Stimulated activated CD8-positive, alpha-beta memory T cell treated with anti-CD3 and anti-CD28 coated beads, Interleukin-15, amount 100 ng/mL, for 4 hours (primary cell): ENCODE results near the gene RBM4B.
"Not testable (repeated sequence)": the region's sequence is repeated elsewhere in the genome, so short reads cannot be mapped to it uniquely, and the experiment has no call there.

Experiments
- DNase-seq, 2 donors: peaks; one replicate each; pipeline ENCODE4 v3.0.0-alpha.2; 2020; ENCODE audit warnings: low read depth in 2 of 2

Gene RBM4B

GRCh38 chr11:66677599-66678375 lies at the start of gene RBM4B:
Gene RBM4B (minus strand): TSS chr11:66677887. CDS start chr11:66677079, 808 bp downstream.
- DNase-seq: peak; percentile 86 to 87

- DNase-seq: no peak
These were observed 48.0 kb upstream of the RBM4B start for GRCh38 chr11:66725647-66726046.

GRCh38 chr11:66725114-66725513 lies 47.4 kb upstream of the RBM4B start:
- DNase-seq: no peak

GRCh38 chr11:66724167-66724566 lies 46.5 kb upstream of the RBM4B start:
- DNase-seq: not testable (repeated sequence)

- DNase-seq: no peak
These were observed 46.0 kb upstream of the RBM4B start for GRCh38 chr11:66723693-66724092.

- DNase-seq: no peak
These were observed 45.3 kb upstream of the RBM4B start for GRCh38 chr11:66722745-66723651.

GRCh38 chr11:66721939-66722338 lies 44.3 kb upstream of the RBM4B start:
- DNase-seq: no peak

GRCh38 chr11:66720899-66721470 lies 43.3 kb upstream of the RBM4B start:
- no peak for DNase-seq

- no peak for DNase-seq
These were observed 42.7 kb upstream of the RBM4B start for GRCh38 chr11:66720223-66720898.

- DNase-seq: no peak
These were observed 41.6 kb upstream of the RBM4B start for GRCh38 chr11:66719111-66719872.

GRCh38 chr11:66718320-66718971 lies 40.8 kb upstream of the RBM4B start:
- no peak for DNase-seq

- DNase-seq: no peak
These were observed 40.2 kb upstream of the RBM4B start for GRCh38 chr11:66717925-66718319.

- DNase-seq: no peak
These were observed 39.3 kb upstream of the RBM4B start for GRCh38 chr11:66716996-66717395.

- DNase-seq: no peak
These were observed 37.8 kb upstream of the RBM4B start for GRCh38 chr11:66715346-66716085.

GRCh38 chr11:66713746-66714480 lies 36.2 kb upstream of the RBM4B start:
- DNase-seq: no peak

GRCh38 chr11:66710384-66710930 lies 32.8 kb upstream of the RBM4B start:
- no peak for DNase-seq

- no peak for DNase-seq
These were observed 31.0 kb upstream of the RBM4B start for GRCh38 chr11:66708701-66709100.

- no peak for DNase-seq
These were observed 30.4 kb upstream of the RBM4B start for GRCh38 chr11:66708094-66708493.

GRCh38 chr11:66707486-66707885 lies 29.8 kb upstream of the RBM4B start:
- DNase-seq: no peak
